Measurements from ENCODE around the gene ANKRD63.
A peak's percentile ranks its signal among the peaks of the same experiment; 100 is the strongest.

ANKRD63 gene

DNA sequence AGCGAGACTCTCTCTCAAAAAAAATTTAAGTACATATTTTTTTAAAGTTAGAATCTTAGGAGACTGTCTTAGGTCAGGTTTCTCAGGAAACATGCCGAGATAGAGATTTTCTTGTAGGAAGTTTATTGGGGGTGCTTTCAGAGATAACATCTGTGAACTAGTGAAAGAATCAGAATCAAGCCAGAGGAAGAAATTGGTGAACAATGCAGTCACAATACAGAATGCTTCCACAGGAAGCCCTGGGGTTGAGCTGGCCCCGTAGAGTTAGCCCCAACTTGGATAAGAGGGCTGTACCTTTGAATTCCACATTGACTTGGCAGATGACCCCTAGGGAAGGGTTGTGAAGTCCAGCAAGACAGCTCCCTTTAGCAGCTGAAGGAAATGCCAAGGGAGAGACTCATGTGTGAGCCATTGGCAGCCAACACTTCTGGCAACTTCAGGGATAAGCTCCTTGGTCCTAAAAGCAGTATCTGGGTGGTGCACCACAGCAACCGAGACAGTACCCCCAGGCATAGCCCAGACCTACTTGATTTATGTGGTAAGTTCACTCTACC, 31.9 kb upstream of the ANKRD63 start:
- no peak overlapping the region for H3K4me3 ChIP-seq (ENCODE audit: low read depth, low read length)
- no peak for TF ChIP-seq CTCF (IDR thresholded peaks at IDR 0.05; ENCODE audit: borderline replicate concordance, insufficient read depth, low read depth, low read length)

- TF ChIP-seq CTCF (IDR thresholded peaks at IDR 0.05; ENCODE audit: borderline replicate concordance, insufficient read depth, low read depth, low read length): no peak
- H3K4me3 ChIP-seq (ENCODE audit: low read depth, low read length): no peak overlapping the region
These were observed 30.9 kb upstream of the ANKRD63 start for GRCh38 chr15:40313531-40314398.

DNA sequence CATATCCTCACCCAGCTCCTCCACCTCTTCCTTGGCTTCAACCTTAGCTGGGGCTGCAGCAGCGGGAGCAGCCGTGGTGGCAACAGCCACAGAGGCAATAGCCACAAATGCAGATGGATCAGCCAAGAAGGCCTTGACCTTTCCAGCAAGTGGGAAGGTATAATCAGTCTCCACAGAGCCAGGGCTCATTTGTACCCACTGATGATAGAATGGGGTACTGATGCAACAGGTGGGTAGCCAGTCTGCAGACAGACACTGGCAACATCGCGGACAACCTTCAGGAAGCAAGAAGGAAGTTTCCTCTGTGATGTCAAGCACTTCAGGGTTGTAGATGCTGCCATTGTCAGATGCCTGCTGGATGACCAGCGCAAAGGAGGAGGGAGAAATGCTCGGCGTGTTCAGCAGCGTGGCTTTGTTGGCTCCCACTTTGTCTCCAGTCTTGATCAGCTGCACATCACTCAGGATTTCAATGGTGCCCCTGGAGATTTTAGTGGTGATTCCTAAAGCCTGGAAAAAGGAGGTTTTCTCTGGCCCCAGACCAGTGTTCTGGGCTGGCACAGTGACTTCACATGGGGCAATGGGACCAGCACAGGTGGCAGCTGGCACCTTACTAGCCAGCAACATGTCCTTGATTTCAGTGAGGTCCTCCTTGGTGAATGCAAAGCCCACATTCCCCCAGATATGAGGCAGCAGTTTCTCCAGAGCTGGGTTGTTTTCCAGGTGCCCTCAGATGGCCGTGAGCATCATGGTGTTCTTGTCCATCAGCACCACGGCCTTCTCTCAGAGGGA, 29.7 kb upstream of the ANKRD63 start:
- TF ChIP-seq CTCF (IDR thresholded peaks at IDR 0.05; ENCODE audit: borderline replicate concordance, insufficient read depth, low read depth, low read length): no peak
- H3K4me3 ChIP-seq (ENCODE audit: low read depth, low read length): no peak overlapping the region

DNA sequence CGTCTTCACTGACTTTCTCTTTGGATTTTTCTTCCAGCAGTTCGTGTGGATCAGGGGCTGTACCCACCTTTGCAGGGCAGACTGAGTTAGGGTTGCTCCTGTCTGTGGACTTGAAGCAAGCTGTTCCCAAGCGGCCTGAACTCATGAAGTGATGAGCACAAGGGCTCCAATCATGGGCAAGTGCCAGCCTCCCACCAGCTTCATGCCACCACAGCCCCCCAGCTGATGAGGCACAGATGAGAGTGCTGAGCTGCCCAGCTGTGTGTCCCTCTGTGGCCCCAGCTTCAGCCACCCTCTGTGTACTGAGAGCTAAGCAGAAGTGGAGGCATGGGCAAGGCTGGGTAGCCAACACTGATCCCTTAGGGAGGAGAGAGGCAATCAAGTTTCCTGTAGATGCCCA, 28.1 kb upstream of the ANKRD63 start:
- no peak overlapping the region for H3K4me3 ChIP-seq (ENCODE audit: low read depth, low read length)
- no peak for TF ChIP-seq CTCF (IDR thresholded peaks at IDR 0.05; ENCODE audit: borderline replicate concordance, insufficient read depth, low read depth, low read length)

GRCh38 chr15:40310001-40310959, 27.4 kb upstream of the ANKRD63 start:
- no peak overlapping the region for H3K4me3 ChIP-seq (ENCODE audit: low read depth, low read length)
- TF ChIP-seq CTCF (IDR thresholded peaks at IDR 0.05; ENCODE audit: borderline replicate concordance, insufficient read depth, low read depth, low read length): peak; percentile 80

- TF ChIP-seq CTCF (IDR thresholded peaks at IDR 0.05; ENCODE audit: borderline replicate concordance, insufficient read depth, low read depth, low read length): no peak
- no peak overlapping the region for H3K4me3 ChIP-seq (ENCODE audit: low read depth, low read length)
These were observed 26.5 kb upstream of the ANKRD63 start for GRCh38 chr15:40309344-40309862.
